Suprapubic skin (tissue), 4 donors: Measurements from ENCODE around the gene PDE5A.

Experiments
- EP300 ChIP-seq: sonication (generic); formaldehyde crosslinking; IDR thresholded peaks from one replicate; pipeline ENCODE4 v1.6.1; 2017; ENCODE audit warnings: antibody characterized with exemption
- POLR2A ChIP-seq, 2 donors: fragments of 450-650 bp; IDR thresholded peaks; one replicate each; pipeline ENCODE4 v1.6.1; 2017; ENCODE audit warnings: antibody characterized with exemption in 2 of 2, mild to moderate bottlenecking in 2 of 2, moderate library complexity in 2 of 2
- POLR2AphosphoS5 ChIP-seq, 3 donors: sonication (generic); formaldehyde crosslinking; IDR thresholded peaks; one replicate each; pipeline ENCODE4 v1.6.1; 2017; ENCODE audit warnings: antibody characterized with exemption in 3 of 3
- TF ChIP-seq, protein P1 (sequence below), 2 donors: fragments of 200-600 bp in 1 of 2; fragments of 450-650 bp in 1 of 2; sonication (generic) in 1 of 2; IDR thresholded peaks; one replicate each; pipeline ENCODE4 v1.5.1; 2016 to 2019; ENCODE audit warnings: antibody characterized with exemption in 2 of 2, mild to moderate bottlenecking in 1 of 2, moderate library complexity in 1 of 2

DNA sequence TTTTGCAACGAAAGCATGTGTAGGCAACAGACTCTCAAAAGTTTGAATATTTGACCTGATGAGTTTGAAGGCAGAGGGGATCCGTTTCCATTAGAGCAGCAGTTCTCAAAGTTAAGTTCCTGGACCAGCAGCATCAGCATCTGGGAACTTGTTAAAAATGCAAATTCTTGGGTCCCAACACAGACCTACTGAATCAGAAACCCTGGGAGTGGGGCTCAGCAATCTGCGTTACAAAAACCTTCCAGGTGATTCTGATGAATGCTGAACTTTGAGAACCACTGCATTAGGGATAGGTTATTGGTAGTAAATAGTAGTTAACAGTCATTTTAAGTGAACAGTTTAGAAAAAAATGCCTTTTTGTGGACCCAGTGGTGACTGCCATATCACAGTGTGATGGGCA, 98.8 kb downstream of the PDE5A start:
- TF ChIP-seq, protein P1, sequence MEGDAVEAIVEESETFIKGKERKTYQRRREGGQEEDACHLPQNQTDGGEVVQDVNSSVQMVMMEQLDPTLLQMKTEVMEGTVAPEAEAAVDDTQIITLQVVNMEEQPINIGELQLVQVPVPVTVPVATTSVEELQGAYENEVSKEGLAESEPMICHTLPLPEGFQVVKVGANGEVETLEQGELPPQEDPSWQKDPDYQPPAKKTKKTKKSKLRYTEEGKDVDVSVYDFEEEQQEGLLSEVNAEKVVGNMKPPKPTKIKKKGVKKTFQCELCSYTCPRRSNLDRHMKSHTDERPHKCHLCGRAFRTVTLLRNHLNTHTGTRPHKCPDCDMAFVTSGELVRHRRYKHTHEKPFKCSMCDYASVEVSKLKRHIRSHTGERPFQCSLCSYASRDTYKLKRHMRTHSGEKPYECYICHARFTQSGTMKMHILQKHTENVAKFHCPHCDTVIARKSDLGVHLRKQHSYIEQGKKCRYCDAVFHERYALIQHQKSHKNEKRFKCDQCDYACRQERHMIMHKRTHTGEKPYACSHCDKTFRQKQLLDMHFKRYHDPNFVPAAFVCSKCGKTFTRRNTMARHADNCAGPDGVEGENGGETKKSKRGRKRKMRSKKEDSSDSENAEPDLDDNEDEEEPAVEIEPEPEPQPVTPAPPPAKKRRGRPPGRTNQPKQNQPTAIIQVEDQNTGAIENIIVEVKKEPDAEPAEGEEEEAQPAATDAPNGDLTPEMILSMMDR (IDR thresholded peaks at IDR 0.05), result no peak
- no peak for TF ChIP-seq EP300
- TF ChIP-seq POLR2A (IDR thresholded peaks at IDR 0.05), result no peak
- no peak for TF ChIP-seq POLR2AphosphoS5 (IDR thresholded peaks at IDR 0.05)
